AG08395 (cell line): ENCODE data around the gene GLB1L.

ENCODE experiments used
- DNase-seq: peaks from one replicate; pipeline ENCODE4 v3.0.0; 2012; ENCODE audit warnings: mixed read lengths, low spot score

The GLB1L gene

DNA sequence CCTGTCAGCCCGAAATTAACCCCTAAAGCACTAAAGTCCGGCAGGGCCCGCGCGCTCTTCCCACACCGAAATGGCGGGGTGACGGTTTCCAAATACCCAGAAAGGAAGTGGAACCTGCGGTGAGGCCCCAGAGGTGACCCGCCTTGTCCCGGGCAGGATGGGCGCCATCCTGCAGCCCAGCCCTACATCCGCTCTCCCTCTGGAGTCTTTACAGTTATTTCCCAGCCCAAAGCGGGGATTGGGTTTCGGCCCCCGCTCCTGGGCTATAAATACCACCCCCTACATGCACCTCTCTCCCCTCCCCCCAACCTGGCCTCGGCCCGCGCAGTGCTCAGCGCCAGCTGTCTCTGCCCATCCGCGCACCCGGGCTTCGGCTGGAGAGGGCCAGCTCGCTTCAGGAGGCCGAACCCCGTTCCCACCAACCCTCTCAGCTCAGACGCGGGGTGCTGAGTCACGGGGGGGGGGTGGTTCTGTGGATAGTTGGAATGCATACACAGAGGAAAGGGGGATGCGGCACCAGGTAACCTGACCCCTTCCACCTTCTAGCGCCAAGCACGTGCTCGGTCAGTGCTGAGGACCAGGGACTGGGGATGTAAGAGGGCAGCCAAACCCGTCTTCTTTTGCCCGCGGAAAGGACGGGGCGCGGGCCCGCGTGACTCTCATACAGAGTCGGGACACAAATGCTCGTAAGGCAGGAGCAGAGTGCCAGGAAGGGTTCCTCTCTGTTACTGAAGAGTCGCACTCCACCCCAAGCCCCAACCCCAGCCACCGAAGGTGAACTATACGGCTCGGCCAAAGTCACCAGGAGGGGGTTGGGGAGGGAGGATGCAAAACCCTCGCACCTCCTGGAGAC, 7.9 kb upstream of the GLB1L start, which contains the start of gene TUBA4B:
TUBA4B (plus strand) TSS at position 344 of the 853 bp plus-strand sequence; CDS start at position 509, 165 bp downstream.
- peak; percentile 31 for DNase-seq

DNA sequence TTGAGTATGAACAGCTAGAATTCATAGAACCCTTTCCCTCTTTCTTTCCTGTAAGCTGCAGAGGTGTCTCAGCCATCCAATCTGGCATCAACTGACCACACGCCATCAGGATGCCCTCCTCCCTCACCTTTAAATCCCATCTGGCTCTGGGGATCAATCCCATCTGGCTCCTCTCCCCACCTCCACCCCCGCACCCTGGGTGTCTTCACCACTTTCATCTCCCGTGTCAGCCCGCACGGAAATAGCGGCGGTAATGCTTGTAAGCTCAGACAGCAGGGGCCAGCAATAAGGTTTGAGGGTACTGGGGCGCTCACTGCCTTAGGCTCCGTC, 7.3 kb upstream of the GLB1L start:
- no peak for DNase-seq

DNA sequence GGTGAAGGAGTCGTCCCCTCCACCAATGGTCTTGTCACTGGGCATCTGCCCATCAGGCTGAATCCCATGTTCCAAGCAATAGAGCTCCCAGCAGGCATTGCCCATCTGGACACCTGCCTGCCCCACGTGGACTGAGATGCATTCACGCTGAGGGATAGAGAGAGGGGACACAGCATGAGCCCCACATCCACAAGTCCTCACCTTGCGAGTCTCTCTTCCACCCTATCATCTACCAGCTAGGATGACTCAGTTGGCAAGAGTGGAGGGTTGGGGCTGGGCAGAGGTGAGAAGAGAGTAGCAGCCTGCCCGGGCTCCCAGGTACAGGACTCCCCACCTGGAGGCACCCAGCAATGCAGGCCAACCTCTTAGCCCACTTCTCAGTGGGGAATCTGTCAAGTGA, 6.8 kb upstream of the GLB1L start:
- DNase-seq = no peak

DNA sequence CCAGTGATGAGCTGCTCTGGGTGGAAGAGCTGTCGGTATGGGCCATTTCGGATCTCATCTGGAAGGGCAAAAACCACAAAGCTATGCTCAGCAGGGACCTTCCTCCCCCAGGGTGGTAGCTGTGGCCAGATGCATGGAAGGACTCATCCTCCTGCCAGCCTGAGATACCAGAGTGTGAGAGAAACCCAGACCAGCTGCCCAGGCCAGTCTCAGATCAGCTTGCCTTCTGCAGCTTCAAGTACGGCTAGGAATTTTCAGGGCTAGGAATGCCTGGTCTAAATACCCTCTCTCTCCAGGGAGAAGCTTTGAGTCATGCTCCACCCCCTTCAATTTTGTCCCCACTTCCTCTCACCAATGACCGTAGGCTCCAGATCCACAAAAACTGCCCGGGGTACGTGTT, 6.4 kb upstream of the GLB1L start:
- peak; percentile 7 for DNase-seq

DNA sequence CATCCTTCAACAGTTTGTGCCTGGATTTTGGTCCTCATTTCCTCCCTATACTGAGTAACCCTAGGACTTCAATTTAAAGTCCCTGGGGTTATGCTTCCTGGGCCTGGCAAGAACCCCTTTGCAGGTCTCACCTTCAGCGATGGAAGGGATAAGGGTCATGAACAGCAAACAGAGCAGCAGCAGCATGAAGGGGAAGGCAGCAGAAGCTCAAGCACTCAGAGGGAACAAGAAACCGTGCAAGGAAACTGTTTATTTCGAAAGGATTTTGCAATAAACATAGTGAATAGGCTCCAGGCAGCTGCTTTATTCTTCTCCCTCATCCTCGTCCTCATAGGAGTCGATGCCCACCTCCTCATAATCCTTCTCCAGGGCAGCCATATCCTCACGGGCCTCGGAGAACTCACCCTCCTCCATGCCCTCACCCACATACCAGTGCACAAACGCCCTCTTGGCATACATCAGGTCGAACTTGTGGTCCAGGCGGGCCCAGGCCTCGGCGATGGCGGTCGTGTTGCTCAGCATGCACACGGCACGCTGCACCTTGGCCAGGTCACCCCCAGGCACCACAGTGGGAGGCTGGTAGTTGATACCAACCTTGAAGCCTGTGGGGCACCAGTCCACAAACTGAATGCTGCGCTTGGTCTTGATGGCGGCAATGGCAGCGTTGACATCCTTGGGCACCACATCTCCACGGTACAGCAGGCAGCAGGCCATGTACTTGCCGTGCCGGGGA, 5.0 kb upstream of the GLB1L start:
- no peak for DNase-seq

DNA sequence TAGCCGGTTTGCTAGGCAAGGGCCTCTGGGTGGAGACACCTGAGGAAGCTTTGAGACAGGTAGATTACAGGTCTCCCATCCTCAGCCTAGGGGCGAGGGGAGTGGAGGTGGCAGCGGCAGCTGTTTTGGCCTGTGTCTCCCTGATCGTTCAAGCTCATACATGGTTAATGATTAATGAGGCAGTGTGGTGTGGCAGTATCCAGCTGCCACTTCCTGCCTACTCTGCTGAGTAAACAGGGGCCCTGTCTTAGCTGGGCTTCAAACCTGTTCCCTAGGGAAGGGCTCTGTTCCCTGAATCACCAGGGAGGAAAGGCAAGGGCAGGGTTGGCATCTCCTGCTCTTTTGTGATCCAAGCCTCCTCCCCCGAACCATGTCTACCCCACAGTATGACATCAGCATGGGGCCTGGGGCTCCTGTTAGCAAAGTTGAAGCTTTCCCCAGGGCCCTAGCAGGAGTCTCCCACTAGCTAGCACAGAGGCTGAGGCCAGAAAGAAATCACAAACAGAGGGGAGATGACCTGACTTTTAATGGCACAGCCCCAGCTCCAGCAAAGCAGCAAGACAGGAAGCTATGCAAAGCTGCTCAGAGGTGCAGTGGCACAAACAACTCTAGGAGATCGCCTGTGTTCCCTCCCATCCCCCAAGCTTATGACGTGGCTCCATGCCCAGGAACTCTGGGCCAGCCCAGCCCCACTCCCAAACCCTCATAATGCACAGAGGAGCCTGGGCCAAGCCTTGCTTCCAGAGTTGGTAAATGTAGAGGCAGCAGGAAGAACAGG, 4.1 kb upstream of the GLB1L start:
- DNase-seq = peak; percentile 68

DNA sequence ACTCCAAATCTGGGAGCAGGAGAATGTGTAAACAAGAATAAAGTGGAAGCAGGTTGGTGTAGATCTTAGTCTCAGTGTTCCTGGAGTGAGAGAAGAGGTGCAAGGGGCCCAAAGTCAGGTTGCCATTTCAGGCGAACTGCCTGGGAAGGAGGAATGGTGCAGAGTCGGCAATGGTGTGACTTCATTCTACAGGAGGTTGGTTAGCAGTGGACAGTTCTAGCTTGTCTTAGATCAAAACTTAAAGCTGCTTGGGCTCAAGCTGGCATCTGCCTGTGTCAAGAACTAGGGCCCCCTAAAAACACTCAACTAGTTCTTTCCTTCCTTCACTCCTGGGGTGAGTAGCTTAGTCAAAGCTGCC, 3.6 kb upstream of the GLB1L start:
- no peak for DNase-seq

DNA sequence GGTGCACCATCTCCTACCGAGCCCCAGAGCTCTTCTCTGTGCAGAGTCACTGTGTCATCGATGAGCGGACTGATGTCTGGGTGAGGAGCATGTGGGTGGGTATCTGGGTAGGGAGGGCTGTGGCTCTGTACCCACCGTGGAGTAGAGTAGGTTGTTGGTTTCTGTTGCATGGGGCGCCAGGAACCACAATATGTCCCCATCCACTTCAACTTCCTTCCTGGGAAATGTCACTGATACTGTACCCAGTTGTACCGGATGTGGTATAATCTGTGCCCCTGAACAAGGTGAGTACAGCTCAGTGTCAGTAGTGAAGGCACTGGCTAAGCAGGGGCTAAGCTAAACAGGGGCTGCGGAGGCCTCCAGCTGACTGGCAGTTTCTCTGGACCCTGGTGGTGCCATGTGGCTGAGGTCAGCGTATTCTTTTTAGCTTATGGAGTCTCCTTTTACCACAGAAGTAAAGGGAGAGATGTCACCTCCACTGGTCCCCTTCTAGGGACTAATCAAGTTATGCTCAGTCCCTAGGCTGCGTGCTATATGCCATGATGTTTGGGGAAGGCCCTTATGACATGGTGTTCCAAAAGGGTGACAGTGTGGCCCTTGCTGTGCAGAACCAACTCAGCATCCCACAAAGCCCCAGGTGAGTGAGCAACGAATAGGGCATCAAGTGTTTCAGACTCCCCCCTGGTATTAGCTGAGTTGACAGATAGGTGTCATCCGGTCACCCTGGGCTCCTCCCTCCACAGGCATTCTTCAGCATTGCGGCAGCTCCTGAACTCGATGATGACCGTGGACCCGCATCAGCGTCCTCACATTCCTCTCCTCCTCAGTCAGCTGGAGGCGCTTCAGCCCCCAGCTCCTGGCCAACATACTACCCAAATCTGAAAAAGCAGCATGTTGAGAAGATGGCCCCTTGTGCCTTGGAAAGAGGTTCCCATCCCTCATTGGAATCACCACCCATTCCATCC, 2.7 kb upstream of the GLB1L start:
- DNase-seq = no peak

DNA sequence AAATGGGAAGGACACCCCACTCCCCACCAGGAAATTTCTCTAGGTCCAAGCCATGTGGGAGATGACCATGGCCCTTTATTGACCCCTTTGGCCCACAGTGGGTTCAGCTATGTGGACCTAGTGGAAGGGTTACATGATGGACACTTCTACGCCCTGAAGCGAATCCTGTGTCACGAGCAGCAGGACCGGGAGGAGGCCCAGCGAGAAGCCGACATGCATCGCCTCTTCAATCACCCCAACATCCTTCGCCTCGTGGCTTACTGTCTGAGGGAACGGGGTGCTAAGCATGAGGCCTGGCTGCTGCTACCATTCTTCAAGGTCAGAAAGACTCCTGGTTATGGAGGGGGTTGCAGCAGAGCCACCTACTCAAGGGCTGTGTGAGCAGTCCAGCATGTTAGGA, 1.3 kb upstream of the GLB1L start:
- DNase-seq = no peak

DNA sequence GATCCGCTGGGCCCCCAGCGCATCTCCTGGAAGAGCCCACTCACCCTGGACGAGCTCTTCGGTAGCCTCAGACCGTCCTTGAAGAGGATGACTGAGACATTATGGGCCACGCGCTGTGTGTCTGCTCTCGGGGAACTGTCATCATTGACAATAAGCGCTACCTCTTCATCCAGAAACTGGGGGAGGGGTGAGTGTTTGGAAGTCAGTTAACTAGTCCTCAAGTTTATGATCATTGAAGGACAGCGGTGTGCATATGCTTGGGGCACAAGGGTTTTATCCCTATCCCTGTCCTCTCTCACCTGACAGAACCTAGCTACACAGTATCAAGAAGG, 621 bp upstream of the GLB1L start:
- DNase-seq = no peak

DNA sequence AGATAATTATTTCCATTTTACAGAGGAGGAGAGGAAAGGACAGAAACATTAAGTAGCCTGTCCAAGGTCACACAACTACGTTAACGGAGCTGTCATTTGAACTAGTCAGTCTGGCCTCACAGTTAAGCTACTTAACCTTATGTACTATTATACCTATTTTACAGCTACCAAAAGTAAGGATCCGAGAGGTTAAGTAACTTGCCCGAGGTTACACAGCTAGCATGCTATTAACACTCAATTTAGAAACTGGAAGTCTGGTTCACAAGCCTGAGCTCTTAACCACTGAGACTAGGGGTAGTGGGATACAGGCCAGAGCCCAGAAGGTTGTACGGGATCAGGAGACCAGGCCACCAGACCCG, 476 bp downstream of the GLB1L start:
- DNase-seq = no peak

DNA sequence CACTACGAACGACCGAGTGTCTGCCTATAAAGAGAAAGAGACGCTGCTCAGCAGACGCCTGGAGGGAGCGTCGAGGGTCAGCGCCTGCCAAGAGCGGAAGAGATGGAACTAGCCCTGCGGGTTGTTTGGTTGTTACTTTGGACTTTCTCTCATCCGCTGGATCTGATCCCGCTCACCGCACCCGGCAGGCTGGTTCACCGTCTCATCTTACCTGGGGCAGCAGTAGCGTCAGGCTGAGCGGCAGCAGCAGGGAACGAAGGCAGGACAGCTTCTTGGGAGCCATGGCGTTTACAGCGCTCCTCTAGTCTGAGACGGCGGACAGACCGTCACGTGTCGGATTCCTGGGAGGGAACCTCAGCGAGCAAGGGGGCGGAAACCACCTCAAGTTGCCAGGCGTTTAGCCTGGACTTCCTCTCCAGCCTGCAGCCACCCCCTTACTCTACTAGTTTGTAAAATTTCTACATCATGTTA, 1.9 kb downstream of the GLB1L start:
- DNase-seq = no peak

DNA sequence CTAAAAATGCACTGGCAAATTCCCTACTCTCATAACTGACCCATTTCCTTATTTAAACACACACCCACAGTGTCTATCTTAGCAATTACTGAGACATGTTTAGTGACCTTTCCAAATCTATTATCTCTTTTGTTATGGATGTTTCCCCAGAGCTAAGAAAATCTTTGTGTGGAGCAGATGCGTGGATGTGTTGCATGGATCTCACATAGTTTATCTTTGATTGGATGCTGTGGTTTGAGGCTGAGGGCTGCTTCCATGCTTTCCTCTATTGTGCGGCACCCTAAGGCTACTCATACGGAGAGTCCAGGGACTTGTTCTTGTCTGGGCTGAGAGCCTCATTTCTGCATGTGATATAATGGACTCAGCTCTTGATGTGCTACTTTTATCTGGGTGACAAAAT, 10.9 kb downstream of the GLB1L start:
- no peak for DNase-seq

DNA sequence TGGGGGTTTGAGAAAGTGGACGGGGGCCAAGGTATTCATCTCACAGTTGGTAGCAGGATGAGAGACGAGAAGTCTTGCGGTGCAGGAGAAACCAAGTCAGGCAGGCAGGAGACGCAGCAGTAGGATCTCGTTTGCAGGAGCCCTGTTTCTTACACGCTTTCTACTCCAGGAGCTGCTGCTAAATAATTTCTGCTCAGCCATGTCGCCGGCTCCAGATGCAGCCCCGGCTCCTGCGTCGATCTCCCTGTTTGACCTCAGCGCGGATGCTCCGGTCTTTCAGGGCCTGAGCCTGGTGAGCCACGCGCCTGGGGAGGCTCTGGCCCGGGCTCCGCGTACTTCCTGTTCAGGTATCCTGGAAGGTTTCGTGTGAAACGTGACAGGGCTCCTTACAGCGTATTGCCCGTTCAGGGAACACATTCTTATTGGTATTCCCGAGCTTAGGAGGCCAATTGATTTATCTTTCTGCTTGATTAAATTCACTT, 15.1 kb downstream of the GLB1L start:
- DNase-seq = peak; percentile 41

DNA sequence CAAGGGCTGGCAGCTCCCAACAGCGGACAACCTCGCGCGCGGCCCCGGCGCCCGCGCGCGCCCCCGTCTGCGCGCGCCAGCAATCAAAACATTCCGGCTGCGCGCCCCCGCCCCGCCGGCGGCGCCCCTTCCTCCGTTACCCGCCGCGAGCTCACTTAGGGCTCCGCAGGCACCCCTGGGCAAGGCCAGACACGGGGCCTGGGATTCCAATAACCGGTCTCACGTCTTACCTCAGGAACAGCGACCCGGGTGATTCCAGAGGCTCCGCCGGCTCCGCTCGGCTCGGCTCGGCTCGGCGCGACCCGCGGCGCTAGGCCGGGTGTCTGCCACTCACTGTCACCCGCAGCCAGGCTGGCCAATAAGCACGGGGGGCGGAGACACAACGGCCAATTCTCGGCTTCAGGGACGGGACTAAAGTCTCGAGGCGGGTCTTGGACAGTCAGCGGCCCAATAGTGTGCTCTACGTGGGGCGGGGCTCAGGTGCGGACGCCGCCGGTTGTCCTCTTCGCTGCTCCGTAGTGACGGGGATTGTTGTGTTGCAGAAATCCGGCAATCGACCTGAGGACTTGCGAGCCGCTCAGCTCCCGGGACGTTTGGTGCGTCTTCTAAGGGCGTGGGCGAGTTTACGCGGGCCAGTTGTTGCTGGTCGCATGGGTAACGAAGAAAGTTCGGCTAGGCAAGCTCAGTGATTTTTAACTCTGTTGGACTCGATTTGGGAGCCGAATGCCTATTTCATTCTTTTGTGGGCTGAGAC, 15.8 kb downstream of the GLB1L start, which contains the start of the genes ANKZF1 and ATG9A:
ANKZF1 (plus strand) TSS at position 502 of the 754 bp plus-strand sequence. CDS start 452 bp downstream, outside the sequence.
ATG9A (minus strand) TSS at position 332 of the 754 bp plus-strand sequence. CDS start 1,612 bp downstream, outside the sequence.
- peak; percentile 99 for DNase-seq

DNA sequence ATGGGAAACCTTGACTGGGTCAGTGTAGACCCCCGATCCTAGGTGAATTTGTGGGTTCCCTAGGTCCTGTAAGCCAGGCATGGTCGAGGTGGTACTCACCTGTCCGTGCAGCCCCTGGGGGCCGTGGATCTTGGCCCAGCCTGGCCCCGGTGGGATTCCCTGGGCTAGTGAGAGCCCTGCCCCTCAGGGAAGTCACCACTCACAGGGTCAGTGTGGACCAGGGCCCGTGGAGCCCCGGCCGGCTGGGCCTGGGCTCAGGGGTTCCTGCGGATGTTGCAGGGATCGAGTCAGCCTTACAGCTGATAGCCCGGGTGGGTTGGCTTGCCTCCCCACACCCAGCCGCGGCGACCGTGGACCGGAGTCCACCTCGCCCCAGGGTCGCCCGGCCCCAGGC, 16.3 kb downstream of the GLB1L start:
- DNase-seq = no peak

DNA sequence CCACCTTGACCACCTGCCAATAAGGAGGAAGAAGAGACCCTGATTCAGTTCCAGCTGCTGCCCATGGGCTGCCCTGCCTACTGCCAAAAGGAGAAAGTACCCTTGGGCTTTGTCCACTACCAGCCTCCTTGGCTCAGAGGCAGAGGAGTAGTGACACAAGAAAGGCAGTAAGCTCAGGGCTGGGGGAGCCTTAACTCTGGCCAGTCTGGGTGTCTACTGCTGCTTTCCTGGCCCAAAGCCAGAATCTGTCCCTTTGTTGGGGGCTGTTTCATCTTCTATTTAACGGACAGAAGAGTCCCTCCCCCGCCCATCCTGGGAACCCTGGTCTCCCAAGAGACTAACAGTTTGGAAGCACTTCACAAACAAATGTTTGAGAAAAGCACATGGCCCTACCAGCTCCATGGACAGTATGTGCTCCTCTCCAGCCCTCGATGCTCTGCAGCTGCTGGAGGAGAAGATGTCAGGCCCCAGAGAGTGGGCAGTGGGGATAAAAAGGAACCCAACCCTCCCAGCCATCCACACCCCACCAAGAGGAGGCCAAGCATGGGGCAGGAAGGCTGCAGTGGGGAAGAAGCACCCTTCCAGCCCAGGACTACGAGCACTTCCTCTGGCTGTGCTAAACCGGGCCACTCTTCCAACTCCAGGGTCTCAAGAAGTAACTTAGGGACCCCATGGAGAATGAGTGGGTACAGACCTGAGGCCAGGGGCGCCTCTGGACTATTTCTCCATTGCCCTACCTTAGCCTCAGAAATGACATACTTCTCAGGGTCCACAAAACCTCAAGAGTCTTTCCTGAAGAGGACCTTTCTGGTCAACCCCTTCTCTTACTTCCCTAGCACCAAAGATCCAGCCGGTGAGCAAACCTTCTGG, 17.0 kb downstream of the GLB1L start:
- peak; percentile 13 for DNase-seq

DNA sequence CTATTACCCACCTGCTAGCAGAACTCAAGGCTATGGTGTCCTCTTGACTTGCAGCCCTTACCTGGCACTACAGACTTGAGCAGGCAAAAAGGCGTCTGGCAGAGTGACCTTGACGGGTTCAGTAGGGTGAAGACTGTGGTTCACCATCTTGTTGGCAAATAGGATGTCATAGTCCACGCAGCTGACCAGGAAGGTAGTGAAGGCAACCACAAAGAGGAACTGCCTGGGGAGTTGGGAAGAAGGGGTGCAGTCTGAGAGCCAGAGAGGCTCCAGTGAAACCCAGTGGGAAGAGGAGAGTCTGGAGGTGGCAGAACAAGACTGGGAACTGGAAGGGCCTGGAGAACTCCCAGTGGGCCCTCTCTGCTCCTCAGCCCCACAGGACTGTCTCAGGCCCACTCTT, 19.9 kb downstream of the GLB1L start:
- no peak for DNase-seq

DNA sequence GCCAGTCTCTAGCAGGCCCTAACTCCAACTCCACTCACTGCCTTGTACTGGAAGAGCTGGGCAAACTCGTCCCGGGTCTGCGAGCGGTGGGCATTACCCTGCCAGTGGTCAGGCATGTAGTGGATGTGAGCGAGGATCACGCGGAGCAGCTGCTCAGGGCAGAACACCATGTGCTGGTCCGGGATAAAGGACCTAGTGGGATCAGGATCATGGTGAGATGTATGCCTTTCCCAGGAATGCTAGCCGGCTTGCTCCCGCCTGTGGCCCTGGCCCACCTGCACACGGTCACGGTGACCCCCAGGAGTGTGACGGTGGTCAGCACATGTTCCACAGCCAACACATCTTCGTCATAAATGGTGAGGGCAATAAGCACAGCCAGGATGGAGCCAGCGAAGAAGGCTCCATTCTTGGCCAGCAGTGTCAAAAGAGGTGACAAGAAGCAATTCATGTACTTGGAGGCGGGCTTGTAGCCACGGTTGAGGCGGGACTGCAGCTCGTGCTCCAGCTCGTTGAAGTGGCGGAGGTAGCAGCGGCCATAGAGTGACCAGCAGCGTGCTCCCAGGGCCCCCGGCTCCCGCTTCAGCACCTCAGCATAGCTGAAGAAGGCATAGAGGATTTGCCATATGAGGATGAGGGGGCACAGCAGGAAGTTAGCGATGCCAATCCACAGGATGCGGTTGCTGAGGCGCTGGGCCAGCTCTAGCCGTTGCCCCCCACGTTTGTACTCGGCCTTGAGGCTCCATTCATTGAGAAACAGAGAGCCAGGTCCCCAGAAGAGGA, 21.2 kb downstream of the GLB1L start:
- DNase-seq = no peak
